Common myeloid progenitor, CD34-positive (primary cell): ENCODE data around the gene HSD17B11.
"Not testable (repeated sequence)": the region's sequence is repeated elsewhere in the genome, so short reads cannot be mapped to it uniquely, and the experiment has no call there.

Experiments used
- CTCF ChIA-PET: fragments of 350-600 bp; sonication (Branson Sonifier 250); formaldehyde crosslinking; loops from one replicate; lab custom pipeline; 2021; ENCODE audit warnings: antibody characterized with exemption; lab: Charles Lee
- POLR2A ChIA-PET: fragments of 350-600 bp; sonication (Branson Sonifier 250); formaldehyde crosslinking; loops from one replicate; lab custom pipeline; 2021; ENCODE audit warnings: antibody characterized with exemption; lab: Charles Lee
- DNase-seq, 3 donors: peaks; one replicate each; pipeline versions ENCODE4 v3.0.0 to v3.0.0-alpha.2; 2013
- H3K27ac ChIP-seq, 2 experiments: 1 replicate in 1 of 2; 2 replicates in 1 of 2; pipeline ENCODE4 v1.7.0; 2013; ENCODE audit warnings: inconsistent platforms in 2 of 2, low read length in 2 of 2, mild to moderate bottlenecking in 2 of 2, low read depth in 1 of 2, moderate library complexity in 1 of 2; ENCODE audit not compliant: severe bottlenecking in 2 of 2, insufficient read depth in 1 of 2, poor library complexity in 1 of 2
- H3K27me3 ChIP-seq, 5 experiments: replicated peaks in 2 of 5; 1 replicate in 3 of 5; 2 replicates in 2 of 5; pipeline versions ENCODE4 v1.6.1 to v1.7.0; 2013; ENCODE audit warnings: low read length in 4 of 5, mild to moderate bottlenecking in 2 of 5, moderate library complexity in 2 of 5, inconsistent platforms in 1 of 5; ENCODE audit not compliant: insufficient read depth in 5 of 5, control insufficient read depth in 4 of 5
- H3K36me3 ChIP-seq, 4 experiments: 1 replicate in 2 of 4; 2 replicates in 2 of 4; pipeline versions ENCODE4 v1.6.1 to v1.7.0; 2013; ENCODE audit warnings: low read length in 3 of 4, control low read depth in 1 of 4, mild to moderate bottlenecking in 1 of 4; ENCODE audit not compliant: control insufficient read depth in 4 of 4, insufficient read depth in 4 of 4
- H3K4me1 ChIP-seq, 4 experiments: 1 replicate in 3 of 4; 2 replicates in 1 of 4; pipeline versions ENCODE4 v1.6.1 to v1.7.1; 2013; ENCODE audit warnings: low read length in 3 of 4, mild to moderate bottlenecking in 3 of 4, control low read depth in 1 of 4, inconsistent platforms in 1 of 4, moderate library complexity in 1 of 4; ENCODE audit not compliant: control insufficient read depth in 4 of 4, insufficient read depth in 4 of 4; ENCODE audit errors: control extremely low read depth in 1 of 4
- H3K4me3 ChIP-seq, 7 experiments: 1 replicate in 4 of 7; 2 replicates in 3 of 7; pipeline versions ENCODE4 v1.5.1 to v1.7.0; 2013; ENCODE audit warnings: mild to moderate bottlenecking in 7 of 7, low read length in 6 of 7, moderate library complexity in 6 of 7, inconsistent platforms in 2 of 7, low read depth in 2 of 7, control low read depth in 1 of 7; ENCODE audit not compliant: insufficient read depth in 4 of 7, control insufficient read depth in 1 of 7; ENCODE audit errors: extremely low read depth in 1 of 7
- H3K9me3 ChIP-seq, 5 experiments: 1 replicate in 4 of 5; 2 replicates in 1 of 5; pipeline versions ENCODE4 v1.6.1 to v1.7.1; 2013; ENCODE audit warnings: low read length in 4 of 5, mild to moderate bottlenecking in 2 of 5, inconsistent platforms in 1 of 5, low read depth in 1 of 5, moderate library complexity in 1 of 5; ENCODE audit not compliant: control insufficient read depth in 4 of 5, insufficient read depth in 2 of 5; ENCODE audit errors: control extremely low read depth in 1 of 5
- WGBS: methylation state at CpG from one replicate; pipeline ENCODE4 v1.1.5; 2013; ENCODE audit not compliant: insufficient coverage; 5-methylcytosine and 5-hydroxymethylcytosine counted together

Gene HSD17B11

GRCh38 chr4:87317527-87317926 lies 73.5 kb downstream of the HSD17B11 start:
- DNase-seq = no peak
- H3K4me3 ChIP-seq = no peak overlapping the region
- no peaks in the 10 kb centered on the region for H3K9me3 ChIP-seq
- H3K27me3 ChIP-seq = no peaks in the 10 kb centered on the region
- CTCF ChIA-PET = no interaction called here
- 100% methylated on average over 1 of the region's 1 CpG for WGBS
- no peaks in the 10 kb centered on the region for H3K4me1 ChIP-seq
- no peaks in the 10 kb centered on the region for H3K36me3 ChIP-seq
- no peak overlapping the region for H3K27ac ChIP-seq
- POLR2A ChIA-PET = no interaction called here

DNA sequence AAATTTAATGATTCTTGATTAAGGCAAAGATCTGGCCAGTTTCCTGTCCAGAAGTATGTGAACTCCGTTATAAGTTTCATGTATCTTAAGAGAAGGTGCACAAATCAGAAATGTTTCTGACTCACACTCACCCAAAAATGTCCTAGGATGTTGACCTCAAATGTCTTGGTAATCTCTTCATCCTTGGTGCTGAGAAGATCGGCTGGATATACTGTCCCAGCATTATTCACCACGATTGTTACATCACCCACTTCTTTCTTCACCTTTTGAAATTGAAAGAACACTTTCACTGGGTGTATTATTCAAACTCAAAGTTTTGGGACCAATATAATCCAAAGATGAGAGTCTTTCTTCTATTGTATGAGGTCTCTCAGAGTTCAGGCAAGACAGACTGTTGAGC lies 74.0 kb downstream of the HSD17B11 start:
- no peak overlapping the region for H3K27ac ChIP-seq
- no peaks in the 10 kb centered on the region for H3K27me3 ChIP-seq
- H3K9me3 ChIP-seq = no peaks in the 10 kb centered on the region
- WGBS = 100% methylated on average over 1 of the region's 3 CpGs
- ChIA-PET CTCF (interaction anchor here (0.6 kb wide), 1 partner anchor 1565 kb away, joined by 3 read pairs; no protein-coding TSS in a partner anchor), POLR2A (no interaction called here)
- H3K36me3 ChIP-seq = no peaks in the 10 kb centered on the region
- H3K4me3 ChIP-seq = no peak overlapping the region
- no peaks in the 10 kb centered on the region for H3K4me1 ChIP-seq
- DNase-seq = no peak

- WGBS = 90% methylated on average over 2 of the region's 4 CpGs
- H3K27me3 ChIP-seq, H3K4me3 ChIP-seq, H3K9me3 ChIP-seq, POLR2A ChIA-PET, H3K4me1 ChIP-seq, DNase-seq, H3K36me3 ChIP-seq, CTCF ChIA-PET, H3K27ac ChIP-seq: not testable (repeated sequence)
Measured at GRCh38 chr4:87315000-87315399, 76.0 kb downstream of the HSD17B11 start.

GRCh38 chr4:87313756-87314155 lies 77.2 kb downstream of the HSD17B11 start:
- CTCF ChIA-PET = no interaction called here
- no peaks in the 10 kb centered on the region for H3K27me3 ChIP-seq
- H3K9me3 ChIP-seq = no peaks in the 10 kb centered on the region
- POLR2A ChIA-PET = no interaction called here
- H3K27ac ChIP-seq = no peak overlapping the region
- H3K36me3 ChIP-seq = no peaks in the 10 kb centered on the region
- no peak for DNase-seq
- no peak overlapping the region for H3K4me3 ChIP-seq
- 100% methylated on average over 2 of the region's 3 CpGs for WGBS
- no peaks in the 10 kb centered on the region for H3K4me1 ChIP-seq

- no peak for DNase-seq
- H3K4me1 ChIP-seq = no peaks in the 10 kb centered on the region
- ChIA-PET CTCF (no interaction called here), POLR2A (no interaction called here)
- H3K4me3 ChIP-seq = no peak overlapping the region
- WGBS = 100% methylated on average over 2 of the region's 3 CpGs
- H3K9me3 ChIP-seq = no peaks in the 10 kb centered on the region
- H3K36me3 ChIP-seq = no peaks in the 10 kb centered on the region
- H3K27me3 ChIP-seq = no peaks in the 10 kb centered on the region
- H3K27ac ChIP-seq = no peak overlapping the region
Measured at GRCh38 chr4:87311684-87312083, 79.3 kb downstream of the HSD17B11 start.

GRCh38 chr4:87310691-87311335 lies 80.2 kb downstream of the HSD17B11 start:
- ChIA-PET POLR2A (no interaction called here), CTCF (interaction anchor here (0.5 kb wide), 1 partner anchor 538 kb away, joined by 3 read pairs; no protein-coding TSS in a partner anchor)
- Histone ChIP-seq H3K9me3 (no peaks in the 10 kb centered on the region), H3K27ac (no peak overlapping the region), H3K4me1 (no peaks in the 10 kb centered on the region), H3K36me3 (no peaks in the 10 kb centered on the region), H3K27me3 (no peaks in the 10 kb centered on the region), H3K4me3 (no peak overlapping the region)
- 100% methylated on average over 2 of the region's 4 CpGs for WGBS
- DNase-seq = no peak

- POLR2A ChIA-PET = no interaction called here
- 100% methylated on average over 2 of the region's 2 CpGs for WGBS
- CTCF ChIA-PET = no interaction called here
Measured at GRCh38 chr4:87309625-87310024, 81.4 kb downstream of the HSD17B11 start.

More at GRCh38 chr4:87309625-87310024, 81.4 kb downstream of the HSD17B11 start:
- no peaks in the 10 kb centered on the region for H3K4me1 ChIP-seq
- no peaks in the 10 kb centered on the region for H3K9me3 ChIP-seq
- H3K4me3 ChIP-seq = no peak overlapping the region
- DNase-seq = no peak
- H3K27ac ChIP-seq = no peak overlapping the region
- H3K27me3 ChIP-seq = no peaks in the 10 kb centered on the region
- H3K36me3 ChIP-seq = peaks cover 0 to under 1% (median 0%) of the 10 kb centered on the region in 4 experiments
